ENCODE data around the gene SETD1A.
"Not testable (repeated sequence)": the region's sequence is repeated elsewhere in the genome, so short reads cannot be mapped to it uniquely, and the experiment has no call there.

Gene SETD1A

GRCh38 chr16:30930160-30930571 is 27.4 kb upstream of the SETD1A start:
- DNase-seq = no peak

GRCh38 chr16:30931068-30931650 is 26.4 kb upstream of the SETD1A start:
- no peak for DNase-seq

- peak; percentile 73 for DNase-seq
Observed at GRCh38 chr16:30934827-30935557, 22.6 kb upstream of the SETD1A start.

GRCh38 chr16:30937692-30938091 is 19.9 kb upstream of the SETD1A start:
- DNase-seq = no peak

- not testable (repeated sequence) for DNase-seq
Observed at GRCh38 chr16:30939571-30939970, 18.0 kb upstream of the SETD1A start.

- peak; percentile 86 for DNase-seq
Observed at GRCh38 chr16:30941600-30942425, 15.7 kb upstream of the SETD1A start.

- DNase-seq = no peak
Observed at GRCh38 chr16:30942426-30942806, 15.1 kb upstream of the SETD1A start.

GRCh38 chr16:30944352-30944751 is 13.2 kb upstream of the SETD1A start:
- no peak for DNase-seq

- no peak for DNase-seq
Observed at GRCh38 chr16:30946671-30947540, 10.6 kb upstream of the SETD1A start.

- DNase-seq = no peak
Observed at GRCh38 chr16:30947541-30947858, 10.1 kb upstream of the SETD1A start.

GRCh38 chr16:30947859-30948666 is 9.5 kb upstream of the SETD1A start:
- peak; percentile 87 for DNase-seq

GRCh38 chr16:30948667-30949649 is 8.6 kb upstream of the SETD1A start, which contains the start of gene ORAI3:
ORAI3 (plus strand) TSS chr16:30949068; CDS start chr16:30949290, 222 bp downstream.
- DNase-seq = peak; percentile 78

GRCh38 chr16:30949650-30950515 is 7.7 kb upstream of the SETD1A start:
- peak; percentile 97 for DNase-seq

- DNase-seq = no peak
Observed at GRCh38 chr16:30950516-30951065, 7.0 kb upstream of the SETD1A start.

GRCh38 chr16:30951193-30951592 is 6.4 kb upstream of the SETD1A start:
- DNase-seq = no peak

- no peak for DNase-seq
Observed at GRCh38 chr16:30951750-30952149, 5.8 kb upstream of the SETD1A start.

- no peak for DNase-seq
Observed at GRCh38 chr16:30953111-30953510, 4.4 kb upstream of the SETD1A start.

GRCh38 chr16:30953511-30954124 is 3.9 kb upstream of the SETD1A start:
- DNase-seq = peak; percentile 90

- DNase-seq = no peak
Observed at GRCh38 chr16:30954993-30955392, 2.6 kb upstream of the SETD1A start.
